H1 (cell line): ENCODE measurements around the gene KRT7. TPM values are rescaled to one million over a fixed set of nuclear protein-coding genes. Genes with fewer than 3 reads are reported as not detected.

Source experiments
- CTCF ChIA-PET: fragments of 300-600 bp; sonication (Branson Sonifier 250); formaldehyde crosslinking; loops from one replicate; lab custom pipeline; 2021; ENCODE audit not compliant: partially characterized antibody; lab: Charles Lee
- POLR2A ChIA-PET: fragments of 300-600 bp; sonication (Branson Sonifier 250); formaldehyde crosslinking; loops from one replicate; lab custom pipeline; 2021; ENCODE audit warnings: inconsistent platforms; ENCODE audit not compliant: partially characterized antibody; lab: Charles Lee
- DNase-seq, 2 experiments: peaks; one replicate each; pipeline versions ENCODE4 v3.0.0 to v3.0.0-alpha.2; 2010 to 2022; ENCODE audit warnings: low spot score in 2 of 2, low read depth in 1 of 2, mixed read lengths in 1 of 2
- FAIRE-seq: peaks from 2 replicates; lab custom pipeline; 2011; peaks lifted over from hg19 to GRCh38; lab: Jason Lieb, UNC
- H2AFZ ChIP-seq: 2 replicates; pipeline ENCODE4 v1.8.1; 2012; ENCODE audit warnings: low read length, inconsistent platforms
- H2AK5ac ChIP-seq: 2 replicates; pipeline ENCODE4 v1.6.1; 2013; ENCODE audit warnings: low read depth, low read length
- H2BK120ac ChIP-seq: replicated peaks from 2 replicates; pipeline ENCODE3; 2013; ENCODE audit warnings: low read depth, low read length, inconsistent platforms
- H2BK12ac ChIP-seq: 2 replicates; pipeline ENCODE4 v1.6.1; 2013; ENCODE audit warnings: low read depth, low read length
- H2BK15ac ChIP-seq: 2 replicates; pipeline ENCODE4 v1.6.1; 2013; ENCODE audit warnings: low read length
- H2BK20ac ChIP-seq: 2 replicates; pipeline ENCODE4 v1.6.1; 2013; ENCODE audit warnings: low read length
- H2BK5ac ChIP-seq: 2 replicates; pipeline ENCODE4 v1.6.1; 2013; ENCODE audit warnings: low read depth, low read length
- H3K14ac ChIP-seq: 2 replicates; pipeline ENCODE4 v1.6.1; 2013; ENCODE audit warnings: inconsistent platforms; ENCODE audit not compliant: insufficient read length
- H3K18ac ChIP-seq: 2 replicates; pipeline ENCODE4 v1.6.1; 2013; ENCODE audit warnings: low read length; ENCODE audit errors: extremely low read depth
- H3K23ac ChIP-seq: 2 replicates; pipeline ENCODE4 v1.6.1; 2013; ENCODE audit warnings: inconsistent platforms; ENCODE audit not compliant: insufficient read length
- H3K23me2 ChIP-seq: 2 replicates; pipeline ENCODE4 v1.6.1; 2013; ENCODE audit warnings: low read depth, low read length
- H3K27ac ChIP-seq: 2 replicates; pipeline ENCODE4 v1.6.1; 2011; ENCODE audit warnings: low read depth, low read length, inconsistent platforms
- H3K27me3 ChIP-seq, 4 experiments: replicated peaks in 1 of 4; 1 replicate in 1 of 4; 2 replicates in 3 of 4; pipeline versions ENCODE4 v1.6.1 to v1.8.1; 2011 to 2013; ENCODE audit warnings: low read length in 3 of 4, mild to moderate bottlenecking in 3 of 4, inconsistent platforms in 2 of 4, mixed read lengths in 2 of 4, moderate library complexity in 1 of 4; ENCODE audit not compliant: control insufficient read depth in 3 of 4, insufficient read depth in 3 of 4; ENCODE audit errors: extremely low read depth in 1 of 4
- H3K36me3 ChIP-seq, 4 experiments: 2 replicates each; pipeline versions ENCODE4 v1.6.1 to v1.8.1; 2011 to 2013; ENCODE audit warnings: mild to moderate bottlenecking in 4 of 4, low read length in 3 of 4, moderate library complexity in 2 of 4, control low read depth in 1 of 4, inconsistent platforms in 1 of 4; ENCODE audit not compliant: insufficient read depth in 4 of 4, control insufficient read depth in 2 of 4
- H3K4ac ChIP-seq: replicated peaks from 2 replicates; pipeline ENCODE3; 2013; ENCODE audit warnings: low read length, low read depth, mixed read lengths, inconsistent platforms; ENCODE audit not compliant: insufficient read length
- H3K4me1 ChIP-seq, 4 experiments: replicated peaks in 1 of 4; 1 replicate in 1 of 4; 2 replicates in 3 of 4; pipeline versions ENCODE4 v1.6.1 to v1.8.1; 2011 to 2013; ENCODE audit warnings: low read length in 3 of 4, inconsistent platforms in 2 of 4, mixed read lengths in 1 of 4; ENCODE audit not compliant: insufficient read depth in 4 of 4, control insufficient read depth in 3 of 4
- H3K4me2 ChIP-seq, 2 experiments: 2 replicates each; pipeline versions ENCODE4 v1.6.1 to v1.8.1; 2011 to 2013; ENCODE audit warnings: low read depth in 2 of 2, low read length in 2 of 2, control low read depth in 1 of 2, inconsistent platforms in 1 of 2, mild to moderate bottlenecking in 1 of 2; ENCODE audit not compliant: insufficient read depth in 1 of 2
- H3K4me3 ChIP-seq, 4 experiments: fragments of 200-600, 300-600 bp in 1 of 4; sonication (generic), shearing (Covaris generic), sonication (Bioruptor Twin) in 1 of 4; 2 replicates each; pipeline versions ENCODE4 v1.5.1 to v1.8.1; 2011 to 2016; ENCODE audit warnings: low read length in 4 of 4, low read depth in 3 of 4, control low read depth in 2 of 4, inconsistent platforms in 2 of 4, mild to moderate bottlenecking in 2 of 4, mixed read lengths in 1 of 4, moderate library complexity in 1 of 4; ENCODE audit not compliant: insufficient read depth in 2 of 4; ENCODE audit errors: extremely low read depth in 1 of 4
- H3K56ac ChIP-seq: replicated peaks from 2 replicates; pipeline ENCODE3; 2013; ENCODE audit warnings: low read depth, mild to moderate bottlenecking, mixed read lengths, low read length, inconsistent platforms; ENCODE audit not compliant: insufficient read length
- H3K79me1 ChIP-seq: 2 replicates; pipeline ENCODE4 v1.6.1; 2013; ENCODE audit warnings: low read depth, low read length, control low read depth
- H3K79me2 ChIP-seq, 2 experiments: 2 replicates each; pipeline versions ENCODE4 v1.6.1 to v1.8.1; 2012 to 2013; ENCODE audit warnings: low read length in 2 of 2, mild to moderate bottlenecking in 2 of 2, inconsistent platforms in 1 of 2; ENCODE audit not compliant: insufficient read depth in 2 of 2, control insufficient read depth in 1 of 2
- H3K9ac ChIP-seq, 4 experiments: replicated peaks in 1 of 4; 1 replicate in 1 of 4; 2 replicates in 3 of 4; pipeline versions ENCODE4 v1.6.1 to v1.8.1; 2011 to 2013; ENCODE audit warnings: low read depth in 3 of 4, low read length in 3 of 4, control low read depth in 2 of 4, mild to moderate bottlenecking in 2 of 4, moderate library complexity in 2 of 4, inconsistent platforms in 1 of 4; ENCODE audit errors: extremely low read depth in 1 of 4
- H3K9me3 ChIP-seq, 2 experiments: 2 replicates each; pipeline versions ENCODE4 v1.6.1 to v1.8.1; 2012 to 2013; ENCODE audit warnings: mild to moderate bottlenecking in 2 of 2, moderate library complexity in 2 of 2, control low read depth in 1 of 2, inconsistent platforms in 1 of 2, low read depth in 1 of 2, low read length in 1 of 2, mixed read lengths in 1 of 2; ENCODE audit not compliant: insufficient read depth in 2 of 2
- H4K20me1 ChIP-seq, 2 experiments: replicated peaks in 1 of 2; 2 replicates each; pipeline versions ENCODE3 to v1.8.1; 2011 to 2013; ENCODE audit warnings: inconsistent platforms in 2 of 2, low read length in 2 of 2, mild to moderate bottlenecking in 1 of 2; ENCODE audit not compliant: insufficient read depth in 2 of 2, control insufficient read depth in 1 of 2
- H4K5ac ChIP-seq: 2 replicates; pipeline ENCODE4 v1.6.1; 2013; ENCODE audit warnings: low read length, low read depth, mixed read lengths, inconsistent platforms; ENCODE audit not compliant: insufficient read length
- H4K8ac ChIP-seq: 2 replicates; pipeline ENCODE4 v1.8.0; 2013; ENCODE audit warnings: mild to moderate bottlenecking, moderate library complexity, low read length, inconsistent platforms; ENCODE audit not compliant: insufficient read depth; ENCODE audit errors: extremely low read depth
- H4K91ac ChIP-seq: replicated peaks from 2 replicates; pipeline ENCODE3; 2013; ENCODE audit warnings: low read length, mixed read lengths, inconsistent platforms; ENCODE audit not compliant: insufficient read length
- BCL11A ChIP-seq, 2 experiments: IDR thresholded peaks; one replicate each; pipeline ENCODE4 v1.6.1; 2011; ENCODE audit warnings: low read depth in 2 of 2, low read length in 2 of 2, mild to moderate bottlenecking in 2 of 2
- CBX8 ChIP-seq: fragments of 300-800, 300-1000 bp; sonication (generic); IDR thresholded peaks from 2 replicates; pipeline ENCODE4 v1.7.1; 2016; ENCODE audit warnings: low read depth, low read length, borderline replicate concordance
- CHD2 ChIP-seq: IDR thresholded peaks from 2 replicates; pipeline ENCODE4 v1.6.1; 2012; ENCODE audit warnings: low read length, improper control_type of control experiment
- CREB1 ChIP-seq: IDR thresholded peaks from 2 replicates; pipeline ENCODE4 v1.6.1; 2012; ENCODE audit warnings: inconsistent platforms
- KDM4A ChIP-seq: IDR thresholded peaks from one replicate; pipeline ENCODE4 v1.7.1; 2012; ENCODE audit warnings: low read depth, mild to moderate bottlenecking, moderate library complexity, low read length, inconsistent platforms; ENCODE audit not compliant: severe bottlenecking
- KDM5A ChIP-seq: fragments of 200-600 bp; IDR thresholded peaks from 2 replicates; pipeline ENCODE4 v1.7.1; 2012; ENCODE audit warnings: mild to moderate bottlenecking, low read length, inconsistent platforms, mixed read lengths
- NANOG ChIP-seq: IDR thresholded peaks from 2 replicates; pipeline ENCODE4 v1.6.1; 2011; ENCODE audit warnings: low read length, low read depth, mild to moderate bottlenecking, inconsistent platforms; ENCODE audit not compliant: insufficient read depth, poor library complexity, severe bottlenecking
- RNF2 ChIP-seq: fragments of 200-900, 300-1000 bp; sonication (generic); IDR thresholded peaks from 2 replicates; pipeline ENCODE4 v1.7.1; 2016; ENCODE audit warnings: borderline replicate concordance, low read depth, mild to moderate bottlenecking, antibody characterized with exemption, low read length; ENCODE audit not compliant: poor library complexity, severe bottlenecking; ENCODE audit errors: missing control alignments
- RXRA ChIP-seq: IDR thresholded peaks from 2 replicates; pipeline ENCODE4 v1.6.1; 2011; ENCODE audit warnings: low read depth, mild to moderate bottlenecking, low read length, moderate library complexity; ENCODE audit not compliant: insufficient read depth
- SAP30 ChIP-seq: fragments of 300-600 bp; sonication (generic); IDR thresholded peaks from 2 replicates; pipeline ENCODE4 v1.7.1; 2012; ENCODE audit warnings: low read length, moderate library complexity, mild to moderate bottlenecking, inconsistent platforms; ENCODE audit not compliant: insufficient read depth, insufficient replicate concordance
- SP1 ChIP-seq: IDR thresholded peaks from 2 replicates; pipeline ENCODE4 v1.6.1; 2011; ENCODE audit warnings: low read depth, low read length
- TAF1 ChIP-seq: IDR thresholded peaks from 2 replicates; pipeline ENCODE4 v1.6.1; 2011; ENCODE audit warnings: mild to moderate bottlenecking, low read depth, low read length
- TCF12 ChIP-seq: IDR thresholded peaks from 2 replicates; pipeline ENCODE4 v1.6.1; 2011; ENCODE audit warnings: low read depth, mild to moderate bottlenecking, low read length
- YY1 ChIP-seq: IDR thresholded peaks from 2 replicates; pipeline ENCODE4 v1.6.1; 2011; ENCODE audit warnings: low read depth, mild to moderate bottlenecking, low read length
- whole genome bisulfite sequencing, 2 experiments: shearing (Covaris generic) in 1 of 2; methylation state at CpG; one replicate each; pipeline versions ENCODE4 v1.1.6 to v1.1.7; 2013 to 2015; ENCODE audit warnings: low lambda C conversion rate in 2 of 2, mixed read lengths in 2 of 2, inconsistent platforms in 1 of 2, low coverage in 1 of 2, missing lambda C conversion rate in 1 of 2; ENCODE audit not compliant: insufficient replicate concordance in 2 of 2, insufficient coverage in 1 of 2, insufficient read length in 1 of 2; ENCODE audit errors: extremely low coverage in 1 of 2, missing lambda C conversion rate in 1 of 2; 5-methylcytosine and 5-hydroxymethylcytosine counted together
- polyA plus RNA-seq, 7 experiments: library from polyadenylated mRNA; depleted of rRNA in 3 of 7; stranded (reverse) in 5 of 7; unstranded in 2 of 7; fragments of >200 nt in 5 of 7; fragments of 200-250 nt in 2 of 7; gene quantifications; 1 replicate in 5 of 7; 2 replicates in 1 of 7; 4 replicates in 1 of 7; pipeline versions ENCODE4 v1.2.1 to v1.2.3, GENCODE V29; 2011 to 2013; ENCODE audit warnings: missing spikeins in 2 of 7, mixed read lengths in 2 of 7
- total RNA-seq: library from RNA; stranded (reverse); fragmentation: NEBNext Ultra II Directional; extraction: Animal tissue kit (Norgen Biotek cat#: 25700); gene quantifications from 2 replicates; pipeline ENCODE4 v1.2.1, GENCODE V29; 2021
- TF ChIP-seq, protein P1 (sequence below): IDR thresholded peaks from 2 replicates; pipeline ENCODE4 v1.6.1; 2012; ENCODE audit warnings: inconsistent platforms

KRT7 gene
- total and polyA plus RNA-seq, 2 of the 8 experiments (the other 6 are each of a cell fraction or from before 2014, with no cell fraction given): 13.2 to 19.0 TPM

DNA sequence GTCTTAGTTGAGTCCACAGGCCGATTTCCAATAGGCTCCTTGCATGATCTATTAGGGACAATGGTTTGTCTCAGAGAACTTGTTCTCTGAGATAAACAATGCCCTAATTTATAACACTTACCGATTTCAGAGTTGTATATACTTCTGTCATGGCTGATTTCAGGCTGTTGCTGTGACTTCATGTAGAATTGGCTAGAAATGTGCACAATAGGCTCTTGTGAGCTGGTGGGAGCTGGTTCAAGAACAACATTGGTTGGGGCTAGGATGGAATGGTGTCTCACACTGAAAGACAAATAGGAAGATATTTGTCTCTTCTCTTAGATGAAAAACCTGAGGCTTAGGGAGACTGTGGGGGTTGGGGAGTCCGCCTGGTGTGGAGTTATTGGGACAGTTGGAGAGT lies 34.7 kb downstream of the KRT7 start:
- WGBS, 2 experiments: 93% methylated on average over 3 of the region's 3 CpGs; no CpG with 5 or more reads in 1 of the 2 experiments
- no peak overlapping the region for H2BK5ac ChIP-seq
- no peaks in the 10 kb centered on the region for H3K79me2 ChIP-seq
- H3K56ac ChIP-seq: no peak overlapping the region
- no peak overlapping the region for H3K4me3 ChIP-seq
- no peak overlapping the region for H2BK120ac ChIP-seq
- H3K36me3 ChIP-seq: no peaks in the 10 kb centered on the region
- no peak overlapping the region for H3K14ac ChIP-seq
- H2AK5ac ChIP-seq: no peak overlapping the region
- no peaks in the 10 kb centered on the region; a peak in 1 of 7 replicates for H3K27me3 ChIP-seq
- no peaks in the 10 kb centered on the region for H3K9me3 ChIP-seq
- no peak overlapping the region for H4K8ac ChIP-seq
- no peaks in the 10 kb centered on the region for H3K79me1 ChIP-seq
- H3K18ac ChIP-seq: no peak overlapping the region
- no peaks in the 10 kb centered on the region for H3K23me2 ChIP-seq
- no peaks in the 10 kb centered on the region for H3K4me1 ChIP-seq
- H2BK20ac ChIP-seq: no peak overlapping the region
- no peak overlapping the region for H3K9ac ChIP-seq
- no peak overlapping the region for H3K27ac ChIP-seq
- FAIRE-seq: no peak
- CTCF ChIA-PET: interaction anchor here (0.8 to 7.0 kb wide), 8 partner anchors 9 to 48 kb away, joined by 3 to 87 read pairs (median 5); partner anchors contain the start of gene KRT86
- no peak overlapping the region for H2BK15ac ChIP-seq
- no peak overlapping the region for H2BK12ac ChIP-seq
- H4K91ac ChIP-seq: no peak overlapping the region
- H3K23ac ChIP-seq: no peak overlapping the region
- H2AFZ ChIP-seq: no peak overlapping the region
- H4K20me1 ChIP-seq: no peaks in the 10 kb centered on the region
- H4K5ac ChIP-seq: no peak overlapping the region
- DNase-seq: no peak
- no peak overlapping the region for H3K4ac ChIP-seq
- POLR2A ChIA-PET: no interaction called here
- H3K4me2 ChIP-seq: no peak overlapping the region
- TF ChIP-seq TCF12: no peak
- TF ChIP-seq, protein P1, sequence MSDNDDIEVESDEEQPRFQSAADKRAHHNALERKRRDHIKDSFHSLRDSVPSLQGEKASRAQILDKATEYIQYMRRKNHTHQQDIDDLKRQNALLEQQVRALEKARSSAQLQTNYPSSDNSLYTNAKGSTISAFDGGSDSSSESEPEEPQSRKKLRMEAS: no peak
- TF ChIP-seq KDM4A: no peak
- TF ChIP-seq CBX8: no peak
- no peak for TF ChIP-seq RNF2
- TF ChIP-seq CREB1: no peak
- no peak for TF ChIP-seq SAP30
- TF ChIP-seq NANOG: no peak
- no peak for TF ChIP-seq CHD2
- TF ChIP-seq TAF1: no peak
- TF ChIP-seq SP1: no peak
- no peak for TF ChIP-seq YY1
- no peak for TF ChIP-seq RXRA
- no peak for TF ChIP-seq KDM5A
- TF ChIP-seq BCL11A (IDR thresholded peaks at IDR 0.05; ENCODE audit: low read depth in 2 of 2, low read length in 2 of 2): no peak
